ENCODE data around the gene ZNF407. TPM values are rescaled to one million over a fixed set of nuclear protein-coding genes. Genes with fewer than 3 reads are reported as not detected.

Gene ZNF407
- total RNA-seq, 1 donor from 2014 or later = 9.0 TPM

DNA sequence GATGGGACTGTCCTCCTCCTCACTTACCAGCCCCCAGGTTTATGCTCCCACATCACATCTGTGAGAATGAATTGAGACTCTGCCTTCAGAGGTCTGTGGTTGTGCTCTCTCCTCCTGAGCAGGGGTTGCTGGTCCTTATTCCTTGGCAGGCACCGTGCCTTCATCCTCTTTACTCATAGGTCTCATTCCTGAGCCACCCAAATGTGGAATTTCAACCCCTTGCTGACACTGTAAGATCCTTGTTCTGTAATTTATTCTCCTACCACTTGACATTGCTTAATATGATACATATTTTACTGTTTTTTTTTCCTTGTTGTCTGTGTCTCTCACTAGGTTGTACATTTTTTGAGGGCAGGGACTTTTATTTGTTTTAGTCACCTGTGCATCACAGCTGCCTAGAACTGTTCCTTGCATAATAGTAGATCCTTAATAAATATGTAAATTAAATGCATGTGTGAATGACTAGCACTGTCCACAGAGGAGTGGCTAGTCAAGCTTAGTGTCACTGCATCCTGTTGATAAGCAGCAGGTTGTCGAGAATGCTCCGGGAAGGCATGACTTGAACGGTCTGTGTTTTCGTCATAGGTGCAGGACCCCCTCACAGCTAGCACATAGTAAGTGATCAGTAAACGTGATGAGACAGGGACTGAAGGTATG is 180.6 kb downstream of the ZNF407 start:
- Histone ChIP-seq H3K4me2 (no peak overlapping the region), H3K9ac (no peak overlapping the region), H3K9me3 (ENCODE audit: low read depth) (no peaks in the 10 kb centered on the region), H4K20me1 (ENCODE audit: low read depth) (no peaks in the 10 kb centered on the region), H3K4me3 (no peak overlapping the region), H3K36me3 (no peaks in the 10 kb centered on the region), H2AFZ (replicated peaks) (no peak overlapping the region), H3K27ac (no peak overlapping the region), H3K27me3 (no peaks in the 10 kb centered on the region), H3K4me1 (no peaks in the 10 kb centered on the region), H3F3A (ENCODE audit: low read depth) (no peaks in the 10 kb centered on the region), H3K79me2 (ENCODE audit: low read depth) (no peaks in the 10 kb centered on the region)
- TF ChIP-seq, protein P1, sequence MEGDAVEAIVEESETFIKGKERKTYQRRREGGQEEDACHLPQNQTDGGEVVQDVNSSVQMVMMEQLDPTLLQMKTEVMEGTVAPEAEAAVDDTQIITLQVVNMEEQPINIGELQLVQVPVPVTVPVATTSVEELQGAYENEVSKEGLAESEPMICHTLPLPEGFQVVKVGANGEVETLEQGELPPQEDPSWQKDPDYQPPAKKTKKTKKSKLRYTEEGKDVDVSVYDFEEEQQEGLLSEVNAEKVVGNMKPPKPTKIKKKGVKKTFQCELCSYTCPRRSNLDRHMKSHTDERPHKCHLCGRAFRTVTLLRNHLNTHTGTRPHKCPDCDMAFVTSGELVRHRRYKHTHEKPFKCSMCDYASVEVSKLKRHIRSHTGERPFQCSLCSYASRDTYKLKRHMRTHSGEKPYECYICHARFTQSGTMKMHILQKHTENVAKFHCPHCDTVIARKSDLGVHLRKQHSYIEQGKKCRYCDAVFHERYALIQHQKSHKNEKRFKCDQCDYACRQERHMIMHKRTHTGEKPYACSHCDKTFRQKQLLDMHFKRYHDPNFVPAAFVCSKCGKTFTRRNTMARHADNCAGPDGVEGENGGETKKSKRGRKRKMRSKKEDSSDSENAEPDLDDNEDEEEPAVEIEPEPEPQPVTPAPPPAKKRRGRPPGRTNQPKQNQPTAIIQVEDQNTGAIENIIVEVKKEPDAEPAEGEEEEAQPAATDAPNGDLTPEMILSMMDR (IDR thresholded peaks at IDR 0.05) = no peak
- TF ChIP-seq EZH2 (IDR thresholded peaks at IDR 0.05) (no peak), EZH2phosphoT487 (IDR thresholded peaks at IDR 0.05) (no peak)
- Mint-ChIP-seq H3K4me1 (no peaks in the 10 kb centered on the region), H3K4me3 (no peak overlapping the region), H3K9me3 (no peaks in the 10 kb centered on the region), H3K36me3 (peaks cover 2% of the 10 kb centered on the region), H3K27me3 (ENCODE audit: insufficient read depth, low read depth) (no peaks in the 10 kb centered on the region), H3K27ac (no peak overlapping the region)
- no peak for DNase-seq (ENCODE audit: low spot score)

DNA sequence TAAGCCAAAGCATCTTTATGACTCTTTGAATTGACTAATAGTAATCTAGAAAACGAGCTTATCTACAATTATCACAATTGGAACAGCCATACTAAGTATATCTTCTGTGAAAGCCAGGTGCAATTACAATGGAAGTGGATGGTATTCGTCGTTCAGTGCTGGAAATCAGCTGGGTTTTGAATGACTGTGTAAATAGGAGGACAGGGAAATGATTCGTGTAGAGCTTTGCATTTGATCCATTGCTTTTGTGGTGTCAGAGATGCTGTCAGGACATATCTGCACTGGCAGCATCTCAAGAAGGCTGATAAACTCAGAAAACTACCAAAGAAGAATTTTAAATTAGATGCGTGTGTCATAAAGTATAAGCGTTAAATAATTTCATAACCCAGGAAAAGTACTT is 187.1 kb downstream of the ZNF407 start:
- Histone ChIP-seq H3K4me3 (no peak overlapping the region), H3K79me2 (ENCODE audit: low read depth) (no peaks in the 10 kb centered on the region), H3K27ac (no peak overlapping the region), H3F3A (ENCODE audit: low read depth) (no peaks in the 10 kb centered on the region), H3K36me3 (no peaks in the 10 kb centered on the region), H3K9me3 (ENCODE audit: low read depth) (no peaks in the 10 kb centered on the region), H4K20me1 (ENCODE audit: low read depth) (no peaks in the 10 kb centered on the region), H3K4me1 (no peaks in the 10 kb centered on the region), H3K9ac (no peak overlapping the region), H2AFZ (replicated peaks) (no peak overlapping the region), H3K27me3 (no peaks in the 10 kb centered on the region), H3K4me2 (no peak overlapping the region)
- Mint-ChIP-seq H3K27me3 (ENCODE audit: insufficient read depth, low read depth) (no peaks in the 10 kb centered on the region), H3K4me1 (no peaks in the 10 kb centered on the region), H3K9me3 (no peaks in the 10 kb centered on the region), H3K27ac (no peak overlapping the region), H3K4me3 (no peak overlapping the region), H3K36me3 (no peaks in the 10 kb centered on the region)
- DNase-seq (ENCODE audit: low spot score) = no peak
- no peak for TF ChIP-seq EZH2 (IDR thresholded peaks at IDR 0.05)
- TF ChIP-seq EZH2phosphoT487 (IDR thresholded peaks at IDR 0.05) = no peak
- TF ChIP-seq, protein P1 (IDR thresholded peaks at IDR 0.05) = no peak

DNA sequence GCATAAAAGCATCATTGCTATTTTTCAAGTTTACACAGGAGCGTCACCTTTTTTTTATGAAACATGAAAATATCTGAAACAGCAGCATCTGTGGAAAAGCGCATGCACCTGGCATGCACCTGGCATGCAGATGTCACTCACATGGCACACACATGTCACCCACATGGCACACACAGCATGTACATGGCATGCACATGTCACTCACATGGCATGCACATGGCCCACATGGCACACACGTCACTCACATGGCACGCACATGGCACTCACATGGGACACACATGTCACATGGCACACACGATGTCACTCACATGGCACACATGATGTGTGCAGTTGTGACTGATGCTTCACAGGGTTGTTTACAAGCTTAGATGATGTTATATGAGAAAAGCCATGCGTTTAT is 188.0 kb downstream of the ZNF407 start:
- H3K27me3 Mint-ChIP-seq (ENCODE audit: insufficient read depth, low read depth) = no peaks in the 10 kb centered on the region
- H3K36me3 Mint-ChIP-seq = no peaks in the 10 kb centered on the region
- no peaks in the 10 kb centered on the region for H3F3A ChIP-seq (ENCODE audit: low read depth)
- H3K9ac ChIP-seq = no peak overlapping the region
- no peaks in the 10 kb centered on the region for H3K9me3 ChIP-seq (ENCODE audit: low read depth)
- DNase-seq (ENCODE audit: low spot score) = no peak
- H3K4me1 ChIP-seq = no peaks in the 10 kb centered on the region
- no peaks in the 10 kb centered on the region for H3K4me1 Mint-ChIP-seq
- no peaks in the 10 kb centered on the region for H3K27me3 ChIP-seq
- H3K36me3 ChIP-seq = no peaks in the 10 kb centered on the region
- no peaks in the 10 kb centered on the region for H4K20me1 ChIP-seq (ENCODE audit: low read depth)
- no peak overlapping the region for H3K4me3 ChIP-seq
- no peak overlapping the region for H3K4me3 Mint-ChIP-seq
- no peak overlapping the region for H2AFZ ChIP-seq (replicated peaks)
- no peak overlapping the region for H3K4me2 ChIP-seq
- H3K27ac Mint-ChIP-seq = no peak overlapping the region
- TF ChIP-seq EZH2 (IDR thresholded peaks at IDR 0.05) (no peak), EZH2phosphoT487 (IDR thresholded peaks at IDR 0.05) (no peak)
- TF ChIP-seq, protein P1 (IDR thresholded peaks at IDR 0.05) = no peak
- no peaks in the 10 kb centered on the region for H3K9me3 Mint-ChIP-seq
- H3K27ac ChIP-seq = no peak overlapping the region
- no peaks in the 10 kb centered on the region for H3K79me2 ChIP-seq (ENCODE audit: low read depth)

All from neural progenitor cell (in vitro differentiated cells).